HL-60 (cell line): Measurements from ENCODE around the gene ATP13A1.

Experiments used
- DNase-seq, 2 experiments: peaks; one replicate each; pipeline ENCODE4 v3.0.0-alpha.2; 2010 to 2020; ENCODE audit warnings: low read depth in 1 of 2, low spot score in 1 of 2
- H3K27ac ChIP-seq: fragments of 250-450 bp; sonication (Bioruptor Pico); replicated peaks from 2 replicates; pipeline ENCODE4 v1.5.1; 2020; ENCODE audit warnings: mild to moderate bottlenecking, moderate library complexity
- H3K27me3 ChIP-seq: fragments of 250-450 bp; sonication (Bioruptor Pico); 2 replicates; pipeline ENCODE4 v1.5.1; 2021; ENCODE audit warnings: mild to moderate bottlenecking, moderate library complexity; ENCODE audit not compliant: insufficient read depth, poor library complexity, severe bottlenecking
- H3K4me3 ChIP-seq: replicated peaks from 2 replicates; pipeline ENCODE4 v1.5.1; 2011; ENCODE audit warnings: mild to moderate bottlenecking, control low read depth, low read length; ENCODE audit not compliant: insufficient read depth
- GABPA ChIP-seq: IDR thresholded peaks from 2 replicates; pipeline ENCODE4 v1.6.1; 2012; ENCODE audit warnings: low read depth
- POLR2AphosphoS5 ChIP-seq: IDR thresholded peaks from 2 replicates; pipeline ENCODE4 v1.6.1; 2012; ENCODE audit warnings: low read depth
- SPI1 ChIP-seq: IDR thresholded peaks from 2 replicates; pipeline ENCODE4 v1.6.1; 2012; ENCODE audit warnings: low read depth, mild to moderate bottlenecking, borderline replicate concordance
- TF ChIP-seq, protein P1 (sequence below): IDR thresholded peaks from one replicate; pipeline ENCODE4 v1.5.1; 2011; ENCODE audit warnings: low read length, control low read depth, inconsistent platforms; ENCODE audit not compliant: insufficient read depth
- TF ChIP-seq, protein P2 (sequence below): IDR thresholded peaks from 2 replicates; pipeline ENCODE4 v1.6.1; 2012; ENCODE audit warnings: low read depth; ENCODE audit not compliant: insufficient replicate concordance

The ATP13A1 gene

DNA sequence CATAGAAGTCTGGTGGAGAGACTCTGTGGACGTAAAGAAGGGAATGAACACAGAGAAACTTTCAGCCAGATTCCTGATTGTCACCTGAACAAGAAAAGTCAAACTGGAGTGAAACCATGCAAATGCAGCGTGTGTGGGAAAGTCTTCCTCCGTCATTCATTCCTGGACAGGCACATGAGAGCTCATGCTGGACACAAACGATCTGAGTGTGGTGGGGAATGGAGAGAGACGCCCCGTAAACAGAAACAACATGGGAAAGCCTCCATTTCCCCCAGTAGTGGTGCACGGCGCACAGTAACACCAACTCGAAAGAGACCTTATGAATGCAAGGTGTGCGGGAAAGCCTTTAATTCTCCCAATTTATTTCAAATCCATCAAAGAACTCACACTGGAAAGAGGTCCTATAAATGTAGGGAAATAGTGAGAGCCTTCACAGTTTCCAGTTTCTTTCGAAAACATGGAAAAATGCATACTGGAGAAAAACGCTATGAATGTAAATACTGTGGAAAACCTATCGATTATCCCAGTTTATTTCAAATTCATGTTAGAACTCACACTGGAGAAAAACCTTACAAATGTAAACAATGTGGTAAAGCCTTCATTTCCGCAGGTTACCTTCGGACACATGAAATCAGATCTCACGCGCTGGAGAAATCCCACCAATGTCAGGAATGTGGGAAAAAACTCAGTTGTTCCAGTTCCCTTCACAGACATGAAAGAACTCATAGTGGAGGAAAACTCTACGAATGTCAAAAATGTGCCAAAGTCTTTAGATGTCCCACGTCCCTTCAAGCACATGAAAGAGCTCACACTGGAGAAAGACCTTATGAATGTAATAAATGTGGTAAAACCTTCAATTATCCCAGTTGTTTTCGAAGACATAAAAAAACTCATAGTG is 15.9 kb upstream of the ATP13A1 start:
- TF ChIP-seq GABPA (no peak), SPI1 (no peak), POLR2AphosphoS5 (no peak)
- TF ChIP-seq, protein P1, sequence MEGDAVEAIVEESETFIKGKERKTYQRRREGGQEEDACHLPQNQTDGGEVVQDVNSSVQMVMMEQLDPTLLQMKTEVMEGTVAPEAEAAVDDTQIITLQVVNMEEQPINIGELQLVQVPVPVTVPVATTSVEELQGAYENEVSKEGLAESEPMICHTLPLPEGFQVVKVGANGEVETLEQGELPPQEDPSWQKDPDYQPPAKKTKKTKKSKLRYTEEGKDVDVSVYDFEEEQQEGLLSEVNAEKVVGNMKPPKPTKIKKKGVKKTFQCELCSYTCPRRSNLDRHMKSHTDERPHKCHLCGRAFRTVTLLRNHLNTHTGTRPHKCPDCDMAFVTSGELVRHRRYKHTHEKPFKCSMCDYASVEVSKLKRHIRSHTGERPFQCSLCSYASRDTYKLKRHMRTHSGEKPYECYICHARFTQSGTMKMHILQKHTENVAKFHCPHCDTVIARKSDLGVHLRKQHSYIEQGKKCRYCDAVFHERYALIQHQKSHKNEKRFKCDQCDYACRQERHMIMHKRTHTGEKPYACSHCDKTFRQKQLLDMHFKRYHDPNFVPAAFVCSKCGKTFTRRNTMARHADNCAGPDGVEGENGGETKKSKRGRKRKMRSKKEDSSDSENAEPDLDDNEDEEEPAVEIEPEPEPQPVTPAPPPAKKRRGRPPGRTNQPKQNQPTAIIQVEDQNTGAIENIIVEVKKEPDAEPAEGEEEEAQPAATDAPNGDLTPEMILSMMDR = no peak
- TF ChIP-seq, protein P2, sequence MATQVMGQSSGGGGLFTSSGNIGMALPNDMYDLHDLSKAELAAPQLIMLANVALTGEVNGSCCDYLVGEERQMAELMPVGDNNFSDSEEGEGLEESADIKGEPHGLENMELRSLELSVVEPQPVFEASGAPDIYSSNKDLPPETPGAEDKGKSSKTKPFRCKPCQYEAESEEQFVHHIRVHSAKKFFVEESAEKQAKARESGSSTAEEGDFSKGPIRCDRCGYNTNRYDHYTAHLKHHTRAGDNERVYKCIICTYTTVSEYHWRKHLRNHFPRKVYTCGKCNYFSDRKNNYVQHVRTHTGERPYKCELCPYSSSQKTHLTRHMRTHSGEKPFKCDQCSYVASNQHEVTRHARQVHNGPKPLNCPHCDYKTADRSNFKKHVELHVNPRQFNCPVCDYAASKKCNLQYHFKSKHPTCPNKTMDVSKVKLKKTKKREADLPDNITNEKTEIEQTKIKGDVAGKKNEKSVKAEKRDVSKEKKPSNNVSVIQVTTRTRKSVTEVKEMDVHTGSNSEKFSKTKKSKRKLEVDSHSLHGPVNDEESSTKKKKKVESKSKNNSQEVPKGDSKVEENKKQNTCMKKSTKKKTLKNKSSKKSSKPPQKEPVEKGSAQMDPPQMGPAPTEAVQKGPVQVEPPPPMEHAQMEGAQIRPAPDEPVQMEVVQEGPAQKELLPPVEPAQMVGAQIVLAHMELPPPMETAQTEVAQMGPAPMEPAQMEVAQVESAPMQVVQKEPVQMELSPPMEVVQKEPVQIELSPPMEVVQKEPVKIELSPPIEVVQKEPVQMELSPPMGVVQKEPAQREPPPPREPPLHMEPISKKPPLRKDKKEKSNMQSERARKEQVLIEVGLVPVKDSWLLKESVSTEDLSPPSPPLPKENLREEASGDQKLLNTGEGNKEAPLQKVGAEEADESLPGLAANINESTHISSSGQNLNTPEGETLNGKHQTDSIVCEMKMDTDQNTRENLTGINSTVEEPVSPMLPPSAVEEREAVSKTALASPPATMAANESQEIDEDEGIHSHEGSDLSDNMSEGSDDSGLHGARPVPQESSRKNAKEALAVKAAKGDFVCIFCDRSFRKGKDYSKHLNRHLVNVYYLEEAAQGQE = no peak

DNA sequence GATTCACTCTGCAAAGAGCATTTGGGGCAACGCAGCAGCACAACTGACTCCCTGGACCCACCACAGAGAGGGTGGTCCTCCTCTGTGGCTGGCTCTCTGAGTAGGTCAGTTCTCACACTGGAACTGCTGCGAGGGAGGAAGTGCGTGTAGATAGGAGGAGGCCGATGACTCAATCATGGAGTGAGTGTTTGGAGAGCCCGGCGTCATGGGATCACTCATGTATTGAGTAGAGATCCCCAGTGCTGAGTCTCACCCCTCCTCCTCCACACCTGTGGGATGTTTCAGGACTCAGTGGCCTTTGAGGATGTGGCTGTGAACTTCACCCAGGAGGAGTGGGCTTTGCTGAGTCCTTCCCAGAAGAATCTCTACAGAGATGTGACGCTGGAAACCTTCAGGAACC is 14.1 kb upstream of the ATP13A1 start:
- Histone ChIP-seq H3K4me3 (no peak overlapping the region), H3K27me3 (no peaks in the 10 kb centered on the region), H3K27ac (no peak overlapping the region)

More for the DNA sequence above, 15.9 kb upstream of the ATP13A1 start:
- H3K27me3 ChIP-seq = no peaks in the 10 kb centered on the region
- no peak overlapping the region for H3K27ac ChIP-seq
- DNase-seq = no peak
- no peak overlapping the region for H3K4me3 ChIP-seq

DNA sequence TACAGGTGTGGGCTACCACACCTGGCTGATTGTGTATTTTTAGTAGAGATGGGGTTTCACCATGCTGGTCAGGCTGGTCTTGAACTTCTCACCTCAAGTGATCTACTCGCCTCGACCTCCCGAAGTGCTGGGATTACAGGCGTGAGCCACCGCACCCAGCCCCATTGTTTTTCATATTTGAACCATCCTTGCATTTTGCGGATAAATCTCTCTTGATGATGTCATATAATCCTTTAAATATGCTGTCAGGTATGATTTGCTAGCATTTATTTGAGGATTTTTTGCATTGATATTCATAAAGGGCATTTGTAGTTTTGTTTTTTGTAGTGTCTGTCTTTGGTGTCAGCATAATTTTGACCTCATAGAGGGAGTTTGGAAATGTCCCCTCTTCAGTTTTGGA is 10.8 kb upstream of the ATP13A1 start:
- TF ChIP-seq, protein P2 = no peak
- TF ChIP-seq GABPA = no peak
- TF ChIP-seq, protein P1 = no peak
- TF ChIP-seq POLR2AphosphoS5 = no peak
- no peak for TF ChIP-seq SPI1
- no peak overlapping the region for H3K27ac ChIP-seq
- DNase-seq = no peak
- no peaks in the 10 kb centered on the region for H3K27me3 ChIP-seq
- H3K4me3 ChIP-seq = no peak overlapping the region

More for the DNA sequence above, 14.1 kb upstream of the ATP13A1 start:
- DNase-seq = no peak
- TF ChIP-seq GABPA = no peak
- TF ChIP-seq, protein P1 = no peak
- TF ChIP-seq POLR2AphosphoS5 = no peak
- TF ChIP-seq, protein P2 = no peak
- TF ChIP-seq SPI1 = no peak
